ENCODE measurements around the gene MUS81.

The MUS81 gene

DNA sequence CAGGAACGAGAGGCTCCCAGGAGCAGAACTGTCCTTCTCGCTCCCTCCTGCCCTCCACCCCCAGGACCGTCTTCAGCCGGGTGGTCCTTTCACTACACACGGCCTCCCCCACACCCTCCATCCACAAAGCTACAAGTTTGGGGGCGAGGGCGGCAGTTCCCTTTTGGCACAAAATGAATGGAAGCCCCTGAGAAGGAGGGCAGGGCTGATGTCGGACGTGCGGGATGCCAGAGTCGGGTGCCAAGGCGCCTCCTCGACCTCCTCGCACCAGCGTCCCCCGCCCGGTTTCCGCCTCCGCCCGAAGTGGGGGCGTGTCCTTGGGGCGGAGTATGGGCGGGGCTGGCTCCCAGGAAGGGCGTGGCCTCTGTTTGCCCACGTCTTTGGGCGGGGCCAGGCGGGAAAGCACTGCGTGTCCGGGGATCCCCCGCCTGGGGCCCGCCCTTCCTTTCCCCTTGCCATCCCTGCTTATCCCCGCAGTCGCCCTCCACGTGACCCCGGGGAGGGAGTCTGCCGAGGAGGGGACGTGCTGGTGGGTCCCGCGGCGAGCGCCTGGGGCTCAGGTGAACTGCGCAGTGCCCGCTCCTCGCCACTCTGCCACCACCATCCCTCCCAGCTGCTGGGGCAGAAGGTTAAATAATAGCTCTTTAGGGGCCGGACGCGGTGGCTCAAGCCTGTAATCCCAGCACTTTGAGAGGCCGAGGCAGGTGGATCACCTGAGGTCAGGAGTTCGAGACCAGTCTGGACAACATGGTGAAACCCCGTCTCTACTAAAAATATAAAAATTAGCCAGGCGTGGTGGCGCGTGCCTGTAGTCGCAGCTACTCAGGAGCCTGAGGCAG is 13.3 kb downstream of the MUS81 start:
- peak; percentile 92 for DNase-seq

DNA sequence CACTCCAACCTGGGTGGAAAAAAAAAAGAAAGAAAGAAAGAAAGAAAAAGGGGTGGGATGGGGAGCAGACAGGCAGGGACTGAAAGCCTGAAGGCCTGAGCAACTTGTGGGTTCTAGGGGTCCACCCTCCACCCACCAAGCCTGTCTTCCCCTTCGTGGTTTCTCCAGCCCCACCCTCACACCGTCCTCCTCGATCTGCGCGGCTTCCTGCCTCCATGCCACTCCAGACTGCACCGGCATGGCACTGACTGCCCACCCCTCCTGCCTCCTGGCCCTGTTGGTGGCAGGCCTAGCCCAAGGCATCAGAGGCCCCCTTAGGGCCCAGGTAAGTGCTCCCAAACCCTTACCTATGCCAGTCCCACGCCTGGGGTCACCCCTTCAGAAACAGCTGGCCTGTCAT is 19.4 kb downstream of the MUS81 start, which contains the start of gene CTSW:
Gene CTSW, plus strand, starts transcription at position 221 of the 400 bp plus-strand sequence. Its CDS starts 18 bp downstream, at position 239.
- no peak for DNase-seq

DNA sequence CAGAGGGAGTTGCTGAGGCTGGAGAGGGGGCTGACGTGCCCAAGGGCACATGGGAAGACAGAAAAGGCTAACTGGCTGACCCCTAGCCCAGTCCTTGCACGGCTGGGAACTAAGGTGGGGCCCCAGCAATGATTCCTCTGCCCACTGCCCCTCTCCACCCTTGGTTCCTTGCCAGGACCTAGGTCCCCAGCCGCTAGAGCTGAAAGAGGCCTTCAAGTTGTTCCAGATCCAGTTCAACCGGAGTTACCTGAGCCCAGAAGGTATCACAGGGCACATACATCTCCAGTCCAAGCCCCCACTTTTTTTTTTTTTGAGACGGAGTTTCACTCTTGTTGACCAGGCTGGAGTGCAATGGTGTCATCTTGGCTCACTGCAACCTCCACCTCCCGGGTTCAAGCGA is 19.8 kb downstream of the MUS81 start:
- no peak for DNase-seq

DNA sequence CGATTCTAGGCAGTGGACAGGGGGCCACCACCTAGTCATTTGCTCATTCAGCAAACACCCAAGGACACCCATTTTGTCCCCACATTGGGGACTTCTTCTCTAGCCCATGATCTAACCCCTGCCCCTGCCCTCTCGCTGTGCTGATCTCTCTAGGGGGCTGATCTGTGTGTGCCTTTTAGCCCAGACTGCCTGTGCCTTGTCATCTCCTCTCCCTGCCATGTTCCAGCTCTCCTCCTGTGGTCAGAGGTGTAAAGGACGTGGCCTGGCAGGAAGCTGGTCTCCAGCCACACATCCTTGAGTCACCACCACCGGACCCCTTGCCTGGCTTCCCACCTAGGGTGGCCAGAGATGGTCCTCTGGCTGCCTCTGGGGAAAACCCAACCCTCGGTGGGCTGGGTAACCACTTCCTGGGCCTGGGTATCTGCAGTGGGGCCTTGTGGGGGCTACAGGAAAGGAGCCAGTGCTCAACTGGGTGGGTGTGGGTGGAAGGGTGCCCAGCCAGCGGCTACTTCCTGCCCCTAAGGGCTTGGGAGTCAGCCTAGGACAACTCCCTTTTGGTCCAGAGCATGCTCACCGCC is 20.7 kb downstream of the MUS81 start:
- no peak for DNase-seq

DNA sequence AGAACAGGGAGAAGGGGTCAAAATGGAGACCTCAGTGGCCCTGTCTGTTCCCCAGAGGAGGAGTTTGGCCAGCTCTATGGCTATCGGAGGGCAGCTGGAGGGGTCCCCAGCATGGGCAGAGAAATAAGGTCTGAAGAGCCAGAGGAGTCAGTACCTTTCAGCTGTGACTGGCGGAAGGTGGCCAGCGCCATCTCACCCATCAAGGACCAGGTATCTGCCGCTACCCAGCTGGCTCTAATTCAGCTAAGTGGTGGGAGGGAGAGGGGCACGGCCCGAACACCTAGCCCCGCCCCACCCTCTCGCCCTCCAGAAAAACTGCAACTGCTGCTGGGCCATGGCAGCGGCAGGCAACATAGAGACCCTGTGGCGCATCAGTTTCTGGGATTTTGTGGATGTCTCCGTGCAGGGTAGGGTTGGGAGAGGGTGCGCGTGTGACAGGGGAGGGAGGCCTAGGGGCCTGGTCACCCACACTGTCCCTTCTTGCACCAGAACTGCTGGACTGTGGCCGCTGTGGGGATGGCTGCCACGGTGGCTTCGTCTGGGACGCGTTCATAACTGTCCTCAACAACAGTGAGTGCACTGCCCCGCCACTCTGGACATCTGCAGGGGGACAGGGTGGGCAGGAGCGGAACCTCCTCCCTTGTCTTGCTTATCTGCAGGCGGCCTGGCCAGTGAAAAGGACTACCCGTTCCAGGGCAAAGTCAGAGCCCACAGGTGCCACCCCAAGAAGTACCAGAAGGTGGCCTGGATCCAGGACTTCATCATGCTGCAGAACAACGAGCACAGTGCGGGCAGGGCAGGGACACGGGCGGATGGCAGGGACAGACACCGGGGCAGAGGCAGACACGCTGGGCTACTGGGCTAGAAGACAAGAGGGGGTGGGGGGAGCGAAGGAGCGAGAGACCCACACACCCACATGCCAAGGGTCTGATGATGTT is 22.2 kb downstream of the MUS81 start:
- DNase-seq = no peak

DNA sequence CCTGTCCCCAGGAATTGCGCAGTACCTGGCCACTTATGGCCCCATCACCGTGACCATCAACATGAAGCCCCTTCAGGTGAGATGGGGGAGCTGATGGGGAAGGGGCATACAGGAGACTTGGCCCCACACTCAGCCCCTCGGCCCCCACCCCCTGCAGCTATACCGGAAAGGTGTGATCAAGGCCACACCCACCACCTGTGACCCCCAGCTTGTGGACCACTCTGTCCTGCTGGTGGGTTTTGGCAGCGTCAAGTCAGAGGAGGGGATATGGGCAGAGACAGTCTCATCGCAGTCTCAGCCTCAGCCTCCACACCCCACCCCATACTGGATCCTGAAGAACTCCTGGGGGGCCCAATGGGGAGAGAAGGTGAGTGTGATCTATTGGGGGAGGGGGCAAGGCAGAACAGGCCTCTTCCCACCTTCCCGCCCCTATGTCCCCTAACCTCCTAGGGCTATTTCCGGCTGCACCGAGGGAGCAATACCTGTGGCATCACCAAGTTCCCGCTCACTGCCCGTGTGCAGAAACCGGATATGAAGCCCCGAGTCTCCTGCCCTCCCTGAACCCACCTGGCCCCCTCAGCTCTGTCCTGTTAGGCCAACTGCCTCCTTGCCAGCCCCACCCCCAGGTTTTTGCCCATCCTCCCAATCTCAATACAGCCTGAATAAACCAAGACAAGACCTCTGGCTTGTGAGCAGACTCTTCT is 23.0 kb downstream of the MUS81 start:
- no peak for DNase-seq

DNA sequence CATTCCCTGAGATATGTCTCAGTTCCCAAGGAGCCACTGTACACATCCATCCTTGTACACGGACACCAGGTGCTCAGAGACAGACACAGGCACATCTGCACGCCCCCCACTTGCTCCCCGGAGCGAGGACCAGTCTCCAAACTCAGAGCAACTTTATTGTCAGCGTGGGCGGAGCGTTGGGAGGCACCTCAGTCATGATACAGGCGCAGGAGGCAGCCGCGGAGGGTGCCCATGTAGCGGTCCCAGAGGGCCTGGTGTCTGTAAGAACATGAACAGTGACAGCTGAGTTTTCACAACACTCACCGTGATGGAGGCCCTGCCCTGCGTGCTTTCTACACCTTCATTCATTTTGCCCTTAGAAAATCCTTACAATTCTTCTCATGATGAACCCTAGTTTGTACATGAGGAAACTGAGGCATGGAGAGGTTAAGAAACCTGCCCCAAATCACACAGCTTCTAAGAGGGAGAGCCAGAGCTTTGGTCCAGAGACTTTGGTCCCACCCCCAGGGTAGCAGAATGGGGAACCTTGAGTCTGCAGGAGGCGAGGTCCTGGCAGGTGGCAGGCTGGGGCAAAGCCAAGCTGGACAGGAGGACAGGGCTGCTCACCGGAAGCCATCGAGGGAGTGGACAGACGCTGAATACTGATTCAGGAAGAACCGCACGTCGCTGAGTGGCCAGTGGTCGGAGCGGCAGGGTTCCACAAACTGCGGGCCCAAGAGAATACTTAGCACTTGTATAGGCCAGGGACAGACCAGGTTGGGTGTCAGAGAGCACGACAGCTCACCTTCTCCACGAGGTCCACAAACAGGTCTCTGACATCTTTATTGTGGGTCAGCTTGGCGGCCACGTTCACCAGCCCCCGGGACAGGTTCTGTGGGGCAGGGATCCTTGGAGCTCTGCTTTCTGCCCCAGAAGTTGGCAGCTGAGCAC is 23.8 kb downstream of the MUS81 start:
- no peak for DNase-seq

DNA sequence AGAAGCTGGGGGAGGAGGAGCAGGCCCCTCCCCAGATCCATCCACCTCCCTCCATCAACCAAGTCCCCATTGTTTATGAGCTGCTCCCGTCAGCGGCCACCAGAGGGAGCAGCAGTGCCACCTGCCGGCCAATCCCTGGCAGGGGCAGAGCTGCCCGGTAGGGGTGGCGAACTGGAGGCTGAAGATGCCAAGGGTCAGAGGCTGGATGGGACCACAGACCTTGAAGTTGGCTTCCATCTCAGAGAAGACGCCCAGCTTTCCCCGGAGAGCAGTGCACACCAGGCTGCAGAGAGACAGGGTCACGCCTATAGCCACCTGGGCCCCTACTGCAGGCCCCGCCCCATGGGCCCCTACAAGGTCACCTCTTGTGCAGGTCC is 24.5 kb downstream of the MUS81 start:
- DNase-seq = peak; percentile 81

DNA sequence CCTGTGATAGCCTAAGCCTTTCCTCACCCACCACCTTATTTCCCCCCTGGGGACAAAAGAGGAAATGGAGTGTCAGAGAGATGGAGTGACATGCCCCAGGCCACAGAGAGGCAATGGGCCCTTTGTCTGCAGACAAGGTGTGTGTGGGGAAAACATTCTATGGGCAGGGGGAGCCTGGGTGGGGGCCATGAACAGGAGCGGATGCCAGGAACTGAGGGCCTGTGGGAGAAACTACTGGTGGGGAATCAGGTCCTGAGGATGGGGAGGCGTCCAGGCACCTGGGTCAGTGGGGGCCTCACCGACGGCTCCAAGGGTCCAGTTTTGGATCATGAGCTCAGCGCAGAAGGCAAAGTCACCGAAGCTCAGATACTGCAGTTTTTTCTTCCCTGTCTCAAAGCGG is 25.0 kb downstream of the MUS81 start:
- DNase-seq = no peak

DNA sequence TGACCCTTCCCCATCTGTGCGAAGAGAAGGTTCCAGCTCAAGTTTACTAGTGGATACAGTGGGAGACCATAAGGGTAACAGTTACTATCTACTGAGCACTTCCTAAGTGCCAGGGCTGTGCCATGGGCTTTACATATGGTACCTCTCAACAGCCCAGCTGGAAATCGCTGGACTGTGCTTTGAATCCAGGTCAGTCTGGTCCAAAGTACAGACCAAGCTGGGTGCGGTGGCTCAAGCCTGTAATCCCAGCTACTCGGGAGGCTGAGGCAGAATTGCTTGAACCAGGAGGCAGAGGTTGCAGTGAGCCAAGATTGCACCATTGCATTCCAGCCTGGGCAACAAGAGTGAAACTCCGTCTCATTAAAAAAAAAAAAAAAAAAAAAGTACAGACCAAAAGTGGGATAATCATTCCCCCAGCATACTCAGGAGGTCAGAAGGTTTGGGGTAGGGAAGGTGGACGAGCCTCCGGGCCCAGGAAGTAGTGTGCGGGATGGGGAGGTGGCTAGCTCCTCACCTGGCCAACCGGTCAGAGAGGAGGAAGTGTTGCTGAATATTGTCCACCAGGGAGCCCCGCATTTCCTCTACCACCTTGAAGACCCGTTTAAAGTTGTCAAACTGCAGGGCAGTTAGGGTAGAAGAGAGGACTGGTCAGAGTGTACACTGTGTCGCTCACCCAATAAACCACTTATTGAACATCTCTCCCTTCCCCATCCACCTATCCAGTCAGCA is 25.7 kb downstream of the MUS81 start:
- no peak for DNase-seq

DNA sequence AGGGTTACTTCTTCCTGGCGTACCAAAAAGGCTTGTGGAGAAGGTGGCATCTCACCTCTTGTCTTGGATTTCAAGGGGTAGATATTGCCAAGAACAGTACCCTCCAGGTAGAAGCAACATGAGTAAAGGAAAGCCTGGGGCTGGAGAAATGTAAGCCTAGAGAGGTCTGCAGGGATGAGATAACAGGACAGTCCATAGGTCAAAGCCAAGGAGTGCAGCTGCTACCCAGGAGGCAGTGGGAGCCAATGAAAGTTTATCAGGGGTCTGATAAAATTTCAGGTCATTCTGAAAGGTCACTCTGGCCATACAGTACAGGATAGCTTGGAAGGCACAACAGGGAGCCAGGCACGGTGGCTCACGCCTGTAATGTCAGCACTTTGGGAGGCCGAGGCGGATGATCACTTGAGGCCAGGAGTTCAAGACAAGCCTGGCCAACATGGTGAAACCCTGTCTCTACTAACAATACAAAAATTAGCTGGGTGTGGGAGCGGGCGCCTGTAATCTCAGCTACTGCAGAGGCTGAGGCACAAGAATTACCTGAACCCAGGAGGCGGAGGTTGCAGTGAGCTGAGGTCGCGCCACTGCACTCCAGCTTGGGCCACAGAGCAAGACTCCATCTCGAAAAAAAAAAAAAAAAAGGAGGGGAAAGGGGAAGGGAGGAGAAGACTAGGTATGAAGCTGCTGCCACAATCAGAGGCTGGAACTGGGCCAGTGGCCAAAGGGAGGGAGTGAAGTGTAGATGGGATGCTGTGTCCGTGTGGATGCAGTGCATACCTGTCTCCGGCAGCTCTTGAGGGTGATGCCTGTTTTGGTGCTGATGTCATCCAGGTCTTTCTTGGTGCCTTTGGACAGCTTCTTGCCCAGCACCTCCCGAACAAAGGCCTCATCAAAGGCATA is 26.8 kb downstream of the MUS81 start:
- no peak for DNase-seq

DNA sequence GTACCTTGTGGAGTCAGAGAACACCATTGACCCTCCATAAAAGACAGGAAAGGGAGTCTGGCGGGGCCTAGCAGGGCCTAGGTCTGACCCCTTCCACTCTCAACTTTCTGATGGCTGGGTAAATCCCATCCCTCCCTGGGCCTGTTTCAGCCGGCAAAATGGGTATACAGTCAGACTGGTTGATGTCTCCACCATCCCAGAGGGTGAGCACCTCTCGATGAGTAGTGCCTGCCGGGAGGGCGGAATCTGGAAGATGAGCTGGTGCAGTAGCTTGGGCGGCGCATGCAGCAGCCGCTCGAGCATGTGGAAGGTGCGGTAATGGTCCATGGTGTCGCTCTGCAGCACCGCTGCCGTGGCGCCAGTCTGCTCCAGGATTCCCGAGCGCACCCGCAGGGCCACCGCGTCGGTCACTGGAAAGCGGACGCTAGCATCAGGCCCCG is 27.5 kb downstream of the MUS81 start:
- peak; percentile 37 for DNase-seq

DNA sequence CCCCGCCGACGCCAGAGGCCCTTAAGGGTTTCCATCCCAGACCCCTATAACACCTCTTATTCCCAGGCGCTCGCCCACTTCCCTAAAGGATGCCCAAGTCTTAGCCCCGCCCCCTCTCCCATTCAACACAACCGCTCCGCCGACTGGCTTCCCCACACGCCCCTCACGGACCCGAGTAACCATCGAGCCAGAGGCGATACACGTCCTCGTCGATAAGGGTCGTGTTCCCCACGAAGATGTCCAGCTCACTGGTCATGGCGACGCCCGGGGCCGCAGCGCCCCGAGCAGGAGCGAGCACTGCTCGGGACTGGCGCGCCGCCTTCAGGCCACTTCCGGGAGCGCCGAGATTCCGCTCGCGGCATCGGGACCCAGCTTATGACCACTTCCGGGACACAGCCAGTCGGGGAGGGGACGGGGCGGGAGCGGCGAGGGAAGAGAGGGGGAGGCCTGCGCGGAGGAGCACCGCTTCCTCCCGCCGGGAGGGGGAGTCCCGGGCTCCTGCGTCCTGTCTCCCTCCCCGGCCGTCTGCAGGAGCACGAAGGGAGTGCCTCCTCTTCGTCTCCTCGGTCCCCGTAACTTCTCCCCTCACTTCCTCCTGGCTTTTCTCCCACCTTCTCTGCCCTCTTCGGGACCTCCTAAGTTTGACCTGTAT is 28.1 kb downstream of the MUS81 start, which contains the start of gene FIBP:
Gene FIBP, minus strand, starts transcription at position 309 of the 652 bp plus-strand sequence. Its CDS starts 53 bp downstream, at position 256.
- peak; percentile 96 for DNase-seq

DNA sequence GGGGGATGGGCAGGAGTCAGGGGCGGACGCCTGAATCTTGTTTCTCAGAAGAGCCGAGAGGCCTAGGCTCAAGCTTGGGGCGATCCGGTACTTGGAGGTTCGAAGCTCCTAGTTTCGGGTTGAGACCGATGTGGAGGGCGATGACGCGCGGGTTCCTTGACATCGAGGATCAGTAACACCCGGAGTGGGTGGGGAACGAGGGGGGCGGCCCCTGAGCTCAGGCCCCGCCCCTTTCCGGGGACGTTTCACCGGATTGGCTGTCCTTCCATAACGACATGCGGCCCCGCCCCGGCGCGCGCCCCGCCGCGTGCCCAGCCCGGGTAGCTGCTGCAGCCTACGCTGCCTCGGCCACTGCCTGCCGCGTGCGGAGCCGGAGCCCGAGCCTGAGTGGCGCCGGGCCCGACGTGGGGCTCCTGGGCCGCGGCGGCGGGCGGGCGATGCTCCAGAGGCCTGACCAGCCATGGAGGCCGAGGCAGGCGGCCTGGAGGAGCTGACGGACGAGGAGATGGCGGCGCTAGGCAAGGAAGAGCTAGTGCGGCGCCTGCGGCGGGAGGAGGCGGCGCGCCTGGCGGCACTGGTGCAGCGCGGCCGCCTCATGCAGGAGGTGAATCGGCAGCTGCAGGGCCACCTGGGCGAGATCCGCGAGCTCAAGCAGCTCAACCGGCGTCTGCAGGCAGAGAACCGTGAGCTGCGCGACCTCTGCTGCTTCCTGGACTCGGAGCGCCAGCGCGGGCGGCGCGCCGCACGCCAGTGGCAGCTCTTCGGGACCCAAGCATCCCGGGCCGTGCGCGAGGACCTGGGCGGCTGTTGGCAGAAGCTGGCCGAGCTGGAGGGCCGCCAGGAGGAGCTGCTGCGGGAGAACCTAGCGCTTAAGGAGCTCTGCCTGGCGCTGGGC is 30.3 kb downstream of the MUS81 start, which contains the start of gene CCDC85B:
Gene CCDC85B, plus strand, starts transcription at position 350 of the 895 bp plus-strand sequence. Its CDS starts 111 bp downstream, at position 461.
- DNase-seq = peak; percentile 97

DNA sequence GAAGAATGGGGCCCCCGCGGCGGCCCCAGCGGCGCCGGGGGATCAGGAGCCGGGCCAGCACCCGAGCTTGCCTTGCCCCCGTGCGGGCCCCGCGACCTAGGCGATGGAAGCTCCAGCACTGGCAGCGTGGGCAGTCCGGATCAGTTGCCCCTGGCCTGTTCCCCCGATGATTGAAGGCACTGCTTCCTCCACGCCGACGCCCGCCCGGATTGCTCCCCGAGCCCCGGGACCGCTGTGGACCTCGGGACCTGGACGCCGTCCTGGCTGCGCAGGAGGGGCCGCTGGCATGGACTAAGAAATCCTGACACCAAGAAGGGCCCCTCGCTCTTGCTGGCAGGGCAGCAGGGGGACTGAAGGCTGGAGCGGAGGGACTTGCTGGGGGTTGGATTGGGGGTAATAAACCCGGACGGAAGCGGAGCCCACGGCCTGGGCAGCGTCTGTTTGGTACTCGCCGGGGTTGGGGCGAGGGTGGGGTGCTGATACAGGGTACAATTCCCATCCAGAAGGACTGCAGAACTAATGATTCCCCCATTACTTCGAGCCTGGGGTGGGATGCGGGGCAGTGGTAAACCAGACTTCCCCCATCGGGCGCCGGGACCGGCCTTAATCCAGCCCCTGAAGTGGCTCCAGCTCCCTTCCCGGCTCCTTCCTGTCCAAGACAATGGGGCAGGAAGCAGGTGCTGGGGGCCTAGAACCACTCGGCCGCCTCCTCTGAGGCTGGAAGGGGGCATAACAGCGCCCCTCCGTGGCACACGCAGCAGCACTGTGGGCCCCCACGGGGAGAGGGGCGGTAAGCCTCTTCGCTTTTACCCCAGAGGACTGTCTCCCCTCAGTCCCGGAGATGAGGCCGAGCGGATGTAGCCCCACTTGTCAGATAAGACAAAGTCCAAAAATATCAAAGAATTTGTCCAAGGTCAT is 31.2 kb downstream of the MUS81 start:
- DNase-seq = peak; percentile 41

DNA sequence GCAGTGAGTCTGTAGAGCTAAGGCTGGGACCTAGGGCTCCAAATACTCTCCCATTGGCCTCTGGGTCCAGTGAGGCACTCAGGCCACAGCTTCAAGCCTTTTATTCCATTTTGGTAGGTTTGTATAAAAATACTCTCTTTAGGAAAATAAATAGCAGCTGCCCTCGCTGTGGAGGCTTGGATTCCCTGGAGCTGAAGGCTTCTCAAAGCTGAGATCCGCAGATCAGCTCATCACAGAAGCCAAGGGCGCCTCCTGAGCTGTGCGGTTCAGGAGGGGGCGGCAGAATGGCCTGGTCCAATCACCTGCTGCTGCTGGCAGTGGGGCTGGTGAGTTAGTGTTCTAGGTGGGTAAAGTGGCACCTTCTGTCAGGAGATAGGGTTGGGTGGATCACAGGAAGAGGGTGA is 31.9 kb downstream of the MUS81 start:
- DNase-seq = peak; percentile 44

Measured in activated naive CD4-positive, alpha-beta T cell treated with anti-CD3 and anti-CD28 coated beads, Interleukin-2, amount 50 U/mL, for 16 hours (primary cell).